K562 (cell line): ENCODE data around the gene MRPL9. TPM values are rescaled to one million over a fixed set of nuclear protein-coding genes. Genes with fewer than 3 reads are reported as not detected.
A peak's percentile ranks its signal among the peaks of the same experiment; 100 is the strongest.

Experiments
- ATF6 ChIP-seq: sonication (generic); formaldehyde crosslinking; IDR thresholded peaks from 2 replicates; pipeline ENCODE4 v1.4.0; 2020; ENCODE audit warnings: mild to moderate bottlenecking, missing genetic modification reagents
- ATF7 ChIP-seq: fragments of 450-650 bp; IDR thresholded peaks from 2 replicates; pipeline ENCODE4 v1.7.1; 2014; ENCODE audit warnings: mild to moderate bottlenecking, moderate library complexity
- CBFA2T3 ChIP-seq: fragments of 450-650 bp; IDR thresholded peaks from 2 replicates; pipeline ENCODE4 v1.6.1; 2017
- CEBPB ChIP-seq: fragments of 450-650 bp; IDR thresholded peaks from 2 replicates; pipeline ENCODE4 v1.6.1; 2016; ENCODE audit warnings: missing genetic modification characterization, missing compliant biosample characterization
- COPS2 ChIP-seq: fragments of 450-650 bp; conservative IDR thresholded peaks from 2 replicates; pipeline ENCODE4 v1.6.1; 2016; ENCODE audit warnings: mild to moderate bottlenecking, moderate library complexity
- CSDE1 ChIP-seq, 2 experiments: fragments of 450-650 bp; IDR thresholded peaks; 2 replicates each; pipeline ENCODE4 v1.6.1; 2016; ENCODE audit warnings: mild to moderate bottlenecking in 1 of 2
- DIDO1 ChIP-seq: fragments of 450-650 bp; IDR thresholded peaks from 2 replicates; pipeline ENCODE4 v1.6.1; 2016; ENCODE audit warnings: low read depth, missing biosample characterization, missing genetic modification characterization
- FOXK1 ChIP-seq: sonication (generic); formaldehyde crosslinking; IDR thresholded peaks from 2 replicates; pipeline ENCODE4 v1.8.0; 2022; ENCODE audit warnings: missing genetic modification reagents, mild to moderate bottlenecking, borderline replicate concordance
- HMGN3 ChIP-seq: IDR thresholded peaks from 2 replicates; pipeline ENCODE4 v1.6.1; 2011; ENCODE audit warnings: borderline replicate concordance, low read depth, mild to moderate bottlenecking, mixed read lengths, low read length; ENCODE audit not compliant: insufficient read length; ENCODE audit errors: extremely low read depth
- PTBP1 ChIP-seq: fragments of 200-400 bp; formaldehyde crosslinking; IDR thresholded peaks from 2 replicates; pipeline ENCODE4 v1.6.1; 2017; ENCODE audit warnings: low read depth, low read length
- PYGO2 ChIP-seq: fragments of 450-650 bp; IDR thresholded peaks from 2 replicates; pipeline ENCODE4 v1.6.1; 2016; ENCODE audit warnings: mild to moderate bottlenecking, missing genetic modification characterization, moderate library complexity, missing compliant biosample characterization
- SAP30 ChIP-seq: fragments of 200-600 bp; sonication (generic); IDR thresholded peaks from 2 replicates; pipeline ENCODE4 v1.6.1; 2012; ENCODE audit warnings: borderline replicate concordance, low read depth, mild to moderate bottlenecking, moderate library complexity, low read length, control low read depth, inconsistent platforms; ENCODE audit not compliant: insufficient read depth, poor library complexity, severe bottlenecking
- SFPQ ChIP-seq: fragments of 200-400 bp; formaldehyde crosslinking; IDR thresholded peaks from 2 replicates; pipeline ENCODE4 v1.6.1; 2017; ENCODE audit warnings: mild to moderate bottlenecking, low read depth, low read length, moderate library complexity
- TAF7 ChIP-seq: fragments of 450-650 bp; IDR thresholded peaks from 2 replicates; pipeline ENCODE4 v1.6.1; 2016; ENCODE audit warnings: missing genetic modification characterization, missing compliant biosample characterization
- TBL1XR1 ChIP-seq, 2 experiments: IDR thresholded peaks; 2 replicates each; pipeline ENCODE4 v1.6.1; 2012; ENCODE audit warnings: improper control_type of control experiment in 2 of 2, low read length in 2 of 2, mild to moderate bottlenecking in 1 of 2
- TRIM24 ChIP-seq, 2 experiments: fragments of 450-650 bp; IDR thresholded peaks; 2 replicates each; pipeline ENCODE4 v1.6.1; 2016
- ZNF124 ChIP-seq: sonication (generic); formaldehyde crosslinking; IDR thresholded peaks from 2 replicates; pipeline ENCODE4 v1.8.1; 2022; ENCODE audit warnings: missing genetic modification reagents
- ZNF212 ChIP-seq: fragments of 450-650 bp; formaldehyde crosslinking; IDR thresholded peaks from 2 replicates; pipeline ENCODE4 v1.4.0; 2020; ENCODE audit warnings: mild to moderate bottlenecking
- ZNF23 ChIP-seq: fragments of 250-450 bp; sonication (Bioruptor Pico); IDR thresholded peaks from 2 replicates; pipeline ENCODE4 v1.4.0; 2020; ENCODE audit warnings: mild to moderate bottlenecking
- ZNF316 ChIP-seq: fragments of 450-650 bp; IDR thresholded peaks from 2 replicates; pipeline ENCODE4 v1.6.1; 2016
- ZNF609 ChIP-seq: sonication (generic); formaldehyde crosslinking; IDR thresholded peaks from 2 replicates; pipeline ENCODE4 v1.8.1; 2023; ENCODE audit warnings: missing genetic modification reagents, mild to moderate bottlenecking, borderline replicate concordance
- polyA plus RNA-seq, 8 experiments: library from polyadenylated mRNA; depleted of rRNA in 4 of 8; stranded (reverse) in 5 of 8; unstranded in 3 of 8; fragments of >200 nt; fragmentation: Nextera tagmentation in 2 of 8; fragmentation: Illumina TruSeq in 1 of 8; extraction: Ambion mirVana in 2 of 8; extraction: Trizol in 1 of 8; gene quantifications; 2 replicates each; pipeline versions ENCODE4 v1.2.1 to v1.2.3, GENCODE V29; 2011 to 2014; ENCODE audit warnings: inconsistent platforms in 1 of 8, missing spikeins in 1 of 8
- total RNA-seq, 7 experiments: library from RNA; depleted of rRNA in 6 of 7; stranded (reverse); fragments of >200 nt in 6 of 7; fragmentation: Illumina TruSeq in 2 of 7; extraction: Trizol in 2 of 7; gene quantifications; 2 replicates each; pipeline versions ENCODE4 v1.2.1 to v1.2.3, GENCODE V29; 2011 to 2021; ENCODE audit warnings: low replicate concordance in 1 of 7

The MRPL9 gene
- total and polyA plus RNA-seq, 9 of the 15 experiments (the other 6 are each of a cell fraction or from before 2014, with no cell fraction given): 38.0 to 162 (median 111) TPM

DNA sequence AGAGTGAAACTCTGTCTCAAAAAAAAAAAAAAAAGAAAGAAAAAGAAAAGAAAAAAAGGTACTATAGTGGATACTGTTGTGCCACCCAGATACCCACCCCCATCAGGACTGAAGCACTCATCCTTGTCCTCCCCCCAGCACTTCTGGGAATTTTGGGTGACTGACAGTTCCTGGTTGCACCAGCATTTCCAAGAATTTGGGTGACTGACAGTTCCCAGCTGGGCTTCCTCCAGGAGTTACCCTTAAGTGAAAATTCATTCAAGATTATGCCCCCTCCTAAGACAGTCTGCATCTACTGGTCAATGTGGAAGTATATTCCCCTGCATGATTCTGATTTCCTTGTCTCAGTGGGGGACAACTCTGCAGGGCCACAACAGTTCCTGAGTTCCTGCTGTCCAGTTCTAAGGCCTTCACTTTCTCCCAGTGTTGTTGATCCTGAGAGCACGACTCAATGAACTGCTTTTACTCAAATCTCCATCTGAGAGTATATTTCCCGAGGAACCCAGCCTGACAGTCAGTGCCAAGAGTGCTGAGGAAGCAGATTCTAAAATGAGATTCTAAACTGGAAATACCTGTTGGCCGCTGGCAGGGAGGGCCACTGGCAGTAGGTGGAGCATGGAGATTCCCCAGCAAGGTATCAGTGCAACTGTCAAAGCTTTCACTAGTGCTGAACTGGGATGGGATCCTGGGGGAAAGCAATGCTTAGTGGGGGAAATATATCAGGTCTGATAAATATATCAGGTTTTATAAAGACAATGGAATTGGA is 23.5 kb downstream of the MRPL9 start (continued):
- TF ChIP-seq CBFA2T3 (peak; percentile 43; the same call in 1 of the 2 replicates), ZNF212 (no peak), PYGO2 (tag) (no peak), HMGN3 (no peak), TRIM24 (IDR thresholded peaks at IDR 0.05) (peak in 1 of 2 experiments; percentile 76; a peak in 3 of 4 replicates), ZNF316 (peak; percentile 92), COPS2 (no peak), CEBPB (tag) (peak; percentile 55), FOXK1 (CRISPR knock-in tag) (no peak), ATF6 (no peak), CSDE1 (IDR thresholded peaks at IDR 0.05) (no peak), ZNF23 (no peak), PTBP1 (no peak), SFPQ (no peak), ZNF609 (CRISPR knock-in tag) (no peak), ZNF124 (CRISPR knock-in tag) (no peak), TBL1XR1 (IDR thresholded peaks at IDR 0.05; ENCODE audit: low read length in 2 of 2) (no peak), TAF7 (tag) (no peak), ATF7 (peak; percentile 47; the same call in 1 of the 2 replicates), DIDO1 (tag) (no peak), SAP30 (no peak)
